WTC11 (cell line): ENCODE data around the gene SLC27A4. TPM values are rescaled to one million over a fixed set of nuclear protein-coding genes. Genes with fewer than 3 reads are reported as not detected.

Source experiments
- ATAC-seq: fragments of 200-7000 bp; cut with Tn5 transposase; 2 replicates; pipeline ENCODE4 v1.10.0; 2021; ENCODE audit warnings: mild to moderate bottlenecking, moderate library complexity
- CTCF ChIA-PET: fragments of 300-600 bp; sonication (Branson Sonifier 250); formaldehyde crosslinking; loops from one replicate; lab custom pipeline; 2021; ENCODE audit warnings: antibody characterized with exemption; lab: Charles Lee
- POLR2A ChIA-PET: fragments of 350-600 bp; sonication (Branson Sonifier 250); formaldehyde crosslinking; loops from one replicate; lab custom pipeline; 2021; ENCODE audit warnings: antibody characterized with exemption; lab: Charles Lee
- DNase-seq: peaks from one replicate; pipeline ENCODE4 v3.0.0; 2021; ENCODE audit warnings: low spot score
- H3K27ac Mint-ChIP-seq: 2 replicates; pipeline ENCODE4 v1.8.0; 2021; ENCODE audit warnings: mixed read lengths
- H3K27me3 Mint-ChIP-seq: 2 replicates; pipeline ENCODE4 v1.8.0; 2021; ENCODE audit warnings: low read depth, mild to moderate bottlenecking, moderate library complexity, mixed read lengths
- H3K36me3 Mint-ChIP-seq: 2 replicates; pipeline ENCODE4 v1.8.0; 2021; ENCODE audit warnings: mixed read lengths
- H3K4me1 Mint-ChIP-seq: 2 replicates; pipeline ENCODE4 v1.8.0; 2022; ENCODE audit warnings: mixed read lengths
- H3K4me3 Mint-ChIP-seq: 2 replicates; pipeline ENCODE4 v1.8.0; 2021; ENCODE audit warnings: mild to moderate bottlenecking, moderate library complexity, mixed read lengths
- H3K9me3 Mint-ChIP-seq: 2 replicates; pipeline ENCODE4 v1.8.0; 2021; ENCODE audit warnings: mixed read lengths
- ATF2 ChIP-seq: sonication (generic); formaldehyde crosslinking; IDR thresholded peaks from 2 replicates; pipeline ENCODE4 v1.8.1; 2022; ENCODE audit warnings: low read depth, missing genetic modification reagents, borderline replicate concordance
- CBFB ChIP-seq: sonication (generic); formaldehyde crosslinking; IDR thresholded peaks from 2 replicates; pipeline ENCODE4 v1.8.1; 2022; ENCODE audit warnings: mild to moderate bottlenecking, low read depth, missing genetic modification reagents
- FOXP4 ChIP-seq: sonication (generic); formaldehyde crosslinking; IDR thresholded peaks from 2 replicates; pipeline ENCODE4 v1.8.0; 2022; ENCODE audit warnings: mild to moderate bottlenecking, missing genetic modification reagents
- GRHL2 ChIP-seq: fragments of 250-450 bp; sonication (Bioruptor Pico); IDR thresholded peaks from 2 replicates; pipeline ENCODE4 v1.8.0; 2022; ENCODE audit warnings: mild to moderate bottlenecking, moderate library complexity; ENCODE audit not compliant: insufficient replicate concordance, severe bottlenecking
- NFE2L1 ChIP-seq: sonication (generic); formaldehyde crosslinking; IDR thresholded peaks from 2 replicates; pipeline ENCODE4 v1.8.1; 2023; ENCODE audit warnings: missing genetic modification reagents
- OVOL2 ChIP-seq: fragments of 250-450 bp; sonication (Bioruptor Pico); IDR thresholded peaks from 2 replicates; pipeline ENCODE4 v1.9.0; 2021; ENCODE audit warnings: mild to moderate bottlenecking, borderline replicate concordance
- PREB ChIP-seq: sonication (generic); formaldehyde crosslinking; IDR thresholded peaks from 2 replicates; pipeline ENCODE4 v1.8.1; 2022; ENCODE audit warnings: mild to moderate bottlenecking, missing genetic modification reagents, moderate library complexity, borderline replicate concordance
- USF2 ChIP-seq: sonication (generic); formaldehyde crosslinking; IDR thresholded peaks from 2 replicates; pipeline ENCODE4 v1.8.1; 2023; ENCODE audit warnings: mild to moderate bottlenecking, missing genetic modification reagents, moderate library complexity
- ZMAT4 ChIP-seq: fragments of 250-450 bp; sonication (Bioruptor Pico); IDR thresholded peaks from 2 replicates; pipeline ENCODE4 v1.9.0; 2021; ENCODE audit warnings: mild to moderate bottlenecking
- ZNF121 ChIP-seq: sonication (generic); formaldehyde crosslinking; IDR thresholded peaks from 2 replicates; pipeline ENCODE4 v1.8.0; 2023; ENCODE audit warnings: missing genetic modification reagents
- ZNF232 ChIP-seq: sonication (generic); formaldehyde crosslinking; IDR thresholded peaks from 2 replicates; pipeline ENCODE4 v1.8.0; 2022; ENCODE audit warnings: mild to moderate bottlenecking, missing genetic modification reagents
- ZNF671 ChIP-seq: fragments of 250-450 bp; sonication (Bioruptor Pico); IDR thresholded peaks from 2 replicates; pipeline ENCODE4 v1.8.0; 2021; ENCODE audit warnings: mild to moderate bottlenecking
- total RNA-seq: library from RNA; stranded (reverse); gene quantifications from 3 replicates; pipeline ENCODE4 v1.2.3, GENCODE V29; 2021

The SLC27A4 gene
- total RNA-seq, 1 experiment from 2014 or later = 23.8 TPM

- H3K27ac Mint-ChIP-seq = no peak overlapping the region
- no peaks in the 10 kb centered on the region for H3K9me3 Mint-ChIP-seq
- TF ChIP-seq CBFB (CRISPR knock-in tag) (no peak), OVOL2 (CRISPR knock-in tag) (no peak), ZNF671 (CRISPR knock-in tag) (no peak), PREB (CRISPR knock-in tag) (no peak), ATF2 (CRISPR knock-in tag) (no peak), USF2 (no peak)
- TF ChIP-seq, all 79 proteins: peak for 0
- no peak for DNase-seq
- Mint-ChIP-seq H3K36me3 (peaks cover 21% of the 10 kb centered on the region), H3K27me3 (peaks cover 90% of the 10 kb centered on the region), H3K4me3 (peak overlapping the region; percentile 28), H3K4me1 (peaks cover 56% of the 10 kb centered on the region)
- ATAC-seq = no peak
- POLR2A ChIA-PET = interaction anchor here (0.6 to 1.9 kb wide), 4 partner anchors 19 to 108 kb away, joined by 3 to 23 read pairs (median 6); partner anchors contain the start of genes GOLGA2 and SWI5
- CTCF ChIA-PET = interaction anchor here (0.6 to 3.4 kb wide), 16 partner anchors 10 to 641 kb away, joined by 3 to 49 read pairs (median 6); partner anchors contain the start of genes CERCAM and URM1
These were observed 43.5 kb downstream of the SLC27A4 start for GRCh38 chr9:128383791-128384190.

GRCh38 chr9:128384801-128385495, 44.6 kb downstream of the SLC27A4 start:
- H3K9me3 Mint-ChIP-seq = no peaks in the 10 kb centered on the region
- no peak for TF ChIP-seq NFE2L1 (CRISPR knock-in tag)
- no peak for TF ChIP-seq GRHL2 (CRISPR knock-in tag)
- TF ChIP-seq ZNF121 = 0 out of 2 replicates have a peak, but pooled peaks have one; percentile 15
- no peak for ATAC-seq
- H3K36me3 Mint-ChIP-seq = peaks cover 20% of the 10 kb centered on the region
- H3K27me3 Mint-ChIP-seq = peaks cover 94% of the 10 kb centered on the region
- no peak overlapping the region for H3K27ac Mint-ChIP-seq
- ChIA-PET CTCF (interaction anchor here (0.5 to 7.2 kb wide), 9 partner anchors 9 to 515 kb away, joined by 3 to 38 read pairs (median 4); partner anchors contain the start of genes CERCAM and URM1), POLR2A (interaction anchor here (0.6 kb wide), 1 partner anchor 35 kb away, joined by 3 read pairs; no protein-coding TSS in a partner anchor)
- DNase-seq = no peak
- H3K4me1 Mint-ChIP-seq = peaks cover 67% of the 10 kb centered on the region
- H3K4me3 Mint-ChIP-seq = peak overlapping the region; percentile 17; the same call in 1 of the 2 replicates

- H3K36me3 Mint-ChIP-seq = peaks cover 20% of the 10 kb centered on the region
- ATAC-seq (no peak), DNase-seq (peak; percentile 34)
- POLR2A ChIA-PET = no interaction called here
- H3K27me3 Mint-ChIP-seq = peaks cover 94% of the 10 kb centered on the region
- H3K4me3 Mint-ChIP-seq = no peak overlapping the region
- H3K9me3 Mint-ChIP-seq = no peaks in the 10 kb centered on the region
- CTCF ChIA-PET = interaction anchor here (0.5 to 7.2 kb wide), 9 partner anchors 9 to 44 kb away, joined by 3 to 38 read pairs (median 4); partner anchors contain the start of genes CERCAM and URM1
- no peak overlapping the region for H3K27ac Mint-ChIP-seq
- peaks cover 73% of the 10 kb centered on the region for H3K4me1 Mint-ChIP-seq
- no peak for TF ChIP-seq ZMAT4 (CRISPR knock-in tag)
These were observed 45.5 kb downstream of the SLC27A4 start for GRCh38 chr9:128385496-128386460.

- TF ChIP-seq ZNF232 (CRISPR knock-in tag) = no peak
- TF ChIP-seq FOXP4 (CRISPR knock-in tag) = no peak
- no peak for TF ChIP-seq USF2
- H3K9me3 Mint-ChIP-seq = no peaks in the 10 kb centered on the region
- peaks cover 66% of the 10 kb centered on the region for H3K4me1 Mint-ChIP-seq
- DNase-seq (no peak), ATAC-seq (no peak)
- H3K36me3 Mint-ChIP-seq = peaks cover 14% of the 10 kb centered on the region
- H3K27ac Mint-ChIP-seq = no peak overlapping the region
- CTCF ChIA-PET = interaction anchor here (7.2 to 8.3 kb wide), 2 partner anchors 25 to 32 kb away, joined by 38 to 74 read pairs; partner anchors contain the start of gene CERCAM
- H3K27me3 Mint-ChIP-seq = peaks cover 97% of the 10 kb centered on the region
- POLR2A ChIA-PET = no interaction called here
- H3K4me3 Mint-ChIP-seq = no peak overlapping the region
These were observed 47.8 kb downstream of the SLC27A4 start for GRCh38 chr9:128388150-128388549.
